Stimulated activated CD4-positive, alpha-beta T cell treated with anti-CD3 and anti-CD28 coated beads, Interleukin-15, amount 100 ng/mL, for 48 hours (primary cell): ENCODE data around the gene MYRF.

Source experiments
- DNase-seq, 2 donors: peaks; one replicate each; pipeline ENCODE4 v3.0.0-alpha.2; 2020; ENCODE audit warnings: low read depth in 2 of 2

The MYRF gene

DNA sequence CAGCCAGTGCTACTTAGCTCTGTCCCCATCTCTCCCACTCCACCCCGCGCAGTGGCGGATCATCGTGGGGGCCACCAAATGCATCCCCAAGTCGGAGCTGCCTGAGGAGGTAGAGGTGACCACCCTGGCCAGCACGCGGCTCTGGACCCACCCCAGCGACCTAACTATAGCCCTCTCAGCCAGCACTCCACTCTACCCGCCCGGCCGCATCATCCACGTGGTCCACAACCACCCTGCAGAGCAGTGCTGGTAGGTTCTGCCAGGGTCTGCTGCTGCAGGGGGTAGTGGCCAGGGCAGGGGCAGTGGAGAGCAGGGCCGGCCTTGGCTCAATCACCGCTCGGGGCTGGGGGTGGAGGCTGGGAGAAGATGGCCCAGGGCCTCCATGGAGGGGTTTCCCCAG lies 13.0 kb upstream of the MYRF start:
- DNase-seq = no peak

GRCh38 chr11:61739966-61740365 lies 12.5 kb upstream of the MYRF start:
- no peak for DNase-seq

GRCh38 chr11:61742391-61742790 lies 10.0 kb upstream of the MYRF start:
- no peak for DNase-seq

- no peak for DNase-seq
Measured at GRCh38 chr11:61743486-61744095, 8.8 kb upstream of the MYRF start.

DNA sequence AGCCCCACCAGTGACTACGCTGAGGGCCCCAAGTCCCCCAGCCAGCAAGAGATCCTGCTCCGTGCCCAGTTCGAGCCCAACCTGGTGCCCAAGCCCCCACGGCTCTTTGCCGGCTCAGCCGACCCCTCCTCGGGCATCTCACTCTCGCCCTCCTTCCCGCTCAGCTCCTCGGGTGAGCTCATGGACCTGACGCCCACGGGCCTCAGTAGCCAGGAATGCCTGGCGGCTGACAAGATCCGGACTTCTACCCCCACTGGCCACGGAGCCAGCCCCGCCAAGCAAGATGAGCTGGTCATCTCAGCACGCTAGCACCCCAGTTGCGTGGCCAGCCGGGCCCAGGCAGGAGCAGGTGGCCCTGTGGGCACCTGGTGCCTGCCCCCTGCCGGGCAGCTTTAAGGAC lies 8.3 kb upstream of the MYRF start:
- DNase-seq = no peak

GRCh38 chr11:61744609-61745156 lies 7.8 kb upstream of the MYRF start:
- no peak for DNase-seq

GRCh38 chr11:61745781-61746441 lies 6.5 kb upstream of the MYRF start:
- no peak for DNase-seq

GRCh38 chr11:61746442-61747191 lies 5.8 kb upstream of the MYRF start:
- DNase-seq = no peak

DNA sequence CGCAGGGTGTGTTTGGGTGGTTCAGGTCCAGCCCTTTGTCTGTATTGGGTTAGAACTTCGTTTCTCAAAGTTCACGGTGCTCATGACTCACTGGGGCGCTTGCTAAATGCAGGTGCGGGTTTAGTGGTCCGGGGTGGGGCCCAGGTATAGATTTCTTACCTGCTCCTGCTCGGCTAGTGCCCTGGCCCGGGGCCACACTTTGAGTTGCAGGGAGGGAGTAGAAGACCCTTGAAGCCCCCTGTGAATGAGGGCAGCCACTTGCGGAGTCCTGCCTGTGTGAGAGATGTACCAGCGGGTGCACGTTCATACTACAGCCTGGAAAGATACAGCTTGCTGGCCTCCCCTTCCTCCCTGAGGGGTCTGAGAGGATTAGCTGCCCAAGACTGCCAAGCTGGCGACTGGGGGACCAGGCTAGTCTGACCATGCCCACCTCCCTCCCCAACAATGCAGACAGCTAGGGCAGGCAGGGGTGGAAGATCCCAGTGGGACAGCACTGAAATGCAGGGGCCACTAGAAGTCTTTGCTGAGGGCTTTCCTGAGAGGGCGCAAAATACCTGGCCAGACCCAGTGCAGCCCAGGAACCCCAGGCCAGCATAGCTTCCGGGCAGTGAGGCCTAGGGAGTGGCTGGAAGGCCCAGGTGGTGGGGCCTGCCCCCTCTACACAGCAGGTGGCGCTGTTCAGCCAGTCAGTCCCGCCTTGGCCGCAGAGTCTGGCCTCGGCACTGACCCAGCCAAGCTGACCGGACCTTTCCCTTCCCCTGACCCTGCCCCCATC lies 5.1 kb upstream of the MYRF start:
- peak in 1 of 2 donors; percentile 39 for DNase-seq

DNA sequence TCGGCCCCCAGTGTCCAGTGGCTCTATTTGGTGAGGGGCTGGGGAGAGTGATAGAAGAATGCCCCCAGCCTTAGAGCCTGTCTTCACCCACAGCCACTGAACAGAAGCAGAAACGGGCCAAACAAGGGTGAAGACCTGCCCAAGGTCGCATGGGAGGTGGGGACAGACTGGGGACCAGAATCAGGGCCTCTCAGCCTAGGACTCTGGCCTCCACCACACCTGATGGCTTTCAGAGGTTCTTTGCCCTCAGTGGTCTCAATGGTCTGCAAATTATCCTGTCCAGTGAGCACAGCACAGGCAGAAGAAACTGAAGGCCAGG lies 4.5 kb upstream of the MYRF start:
- no peak for DNase-seq

- DNase-seq = no peak
Measured at GRCh38 chr11:61749591-61750217, 2.7 kb upstream of the MYRF start.

GRCh38 chr11:61750631-61751273 lies 1.7 kb upstream of the MYRF start:
- no peak for DNase-seq

DNA sequence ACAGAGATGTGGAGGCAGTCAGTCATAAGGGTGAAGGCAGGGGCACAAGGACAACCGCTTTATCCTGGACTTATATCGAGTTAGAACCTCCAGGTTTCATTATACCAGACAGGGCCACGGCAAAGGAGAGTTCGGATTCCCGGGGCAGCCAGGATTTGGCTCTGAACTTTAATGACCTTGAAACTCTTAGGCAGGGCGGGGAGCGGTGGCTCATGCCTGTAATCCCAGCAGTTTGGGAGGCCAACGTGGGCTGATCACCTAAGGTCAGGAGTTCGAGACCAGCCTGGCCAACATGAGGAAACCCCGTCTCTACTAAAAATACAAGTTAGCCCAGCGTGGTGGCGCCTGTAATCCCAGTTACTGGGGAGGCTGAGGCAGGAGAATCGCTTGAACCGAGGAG lies 1.1 kb upstream of the MYRF start:
- DNase-seq = no peak

DNA sequence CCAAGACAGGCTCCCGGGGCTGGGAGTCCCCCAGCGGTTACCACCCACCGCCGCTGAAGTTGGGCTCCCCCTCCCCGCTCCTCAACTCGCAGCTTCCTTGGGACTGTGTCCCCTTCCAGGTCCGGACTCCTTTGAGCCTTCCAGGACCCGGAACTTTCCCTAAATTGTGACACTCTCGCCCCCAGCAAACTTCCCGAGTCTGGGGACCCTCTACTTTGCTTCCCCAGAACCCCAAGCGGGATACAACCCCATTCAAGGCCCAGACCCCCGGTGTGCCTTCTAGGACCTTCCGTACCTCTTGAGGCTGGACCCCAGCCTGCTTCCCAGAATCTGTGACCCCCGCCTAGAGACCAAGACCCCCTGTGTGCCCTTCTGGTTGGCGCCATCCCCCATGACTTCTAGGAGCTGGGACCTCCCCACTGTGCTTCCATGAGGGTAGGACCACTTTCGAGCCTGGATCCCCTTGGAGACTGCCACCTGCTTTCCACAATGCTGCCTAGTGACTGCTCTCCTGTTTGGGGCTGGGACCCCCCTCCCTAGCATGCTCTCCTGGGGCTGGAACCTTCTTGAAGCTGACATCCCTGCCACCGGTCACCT lies 587 bp downstream of the MYRF start:
- DNase-seq = no peak

GRCh38 chr11:61753672-61754071 lies 1.2 kb downstream of the MYRF start:
- DNase-seq = no peak

DNA sequence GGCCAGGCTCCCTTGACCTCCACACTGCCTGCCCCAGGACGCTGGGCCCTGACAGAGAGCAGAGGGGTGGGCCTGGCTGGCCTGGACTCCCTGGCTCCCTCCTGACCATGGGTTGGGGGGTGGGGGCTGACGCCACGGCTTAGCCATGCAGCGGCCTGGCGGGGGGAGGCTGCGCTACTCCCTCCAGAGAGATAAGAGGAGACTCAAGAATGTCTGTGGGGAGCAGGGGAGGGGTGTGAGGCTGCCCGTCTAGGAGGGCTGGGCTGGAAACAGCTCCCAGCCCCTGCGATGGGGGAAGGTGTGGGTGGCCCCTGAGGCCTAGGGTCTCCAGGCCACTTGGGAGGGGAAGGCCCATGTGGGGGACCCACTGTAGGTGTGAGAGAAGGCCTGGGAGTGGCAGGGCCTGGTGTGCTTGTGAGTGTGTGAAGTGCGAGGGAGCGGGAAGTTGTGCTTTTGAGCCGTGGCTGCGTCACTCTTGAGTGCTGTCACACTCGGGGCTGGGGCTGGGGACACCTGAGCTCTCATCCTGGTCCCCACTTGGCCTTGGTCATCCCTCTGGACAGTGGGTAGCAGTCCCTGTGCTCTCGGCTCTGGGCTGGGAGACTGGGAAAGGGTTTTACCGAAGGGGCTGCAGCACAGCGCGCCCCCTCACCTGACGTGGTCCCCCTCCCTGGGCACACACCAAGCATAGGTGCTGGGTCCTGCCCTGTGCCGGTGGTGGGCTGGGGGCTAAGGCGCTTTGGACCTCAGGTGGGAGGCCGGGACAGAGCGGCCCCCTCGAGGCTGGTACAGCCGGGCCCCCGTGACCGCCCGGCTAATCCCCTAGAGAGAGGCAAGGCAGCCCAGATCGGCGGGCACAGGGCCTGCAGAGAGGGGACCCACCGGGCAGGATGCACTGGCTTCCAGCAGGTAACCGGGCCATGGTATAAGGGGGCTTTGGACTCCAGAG lies 2.4 kb downstream of the MYRF start:
- no peak for DNase-seq

DNA sequence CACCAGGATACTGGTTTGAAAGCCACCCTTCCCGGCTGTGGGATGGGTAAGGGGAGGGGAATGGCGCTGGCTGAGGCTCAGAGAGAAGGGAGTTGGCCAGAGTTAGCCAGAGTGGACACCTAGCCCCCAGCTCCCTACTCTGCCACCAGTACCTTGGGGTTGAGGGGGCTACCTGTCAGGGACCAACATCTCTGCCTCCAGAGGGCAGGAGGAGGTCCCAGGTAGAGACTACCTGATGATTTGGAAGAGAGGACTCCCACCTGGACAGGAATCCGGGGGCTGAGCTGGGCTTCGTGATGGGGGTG lies 3.7 kb downstream of the MYRF start:
- DNase-seq = no peak

- peak in 1 of 2 donors; percentile 44 for DNase-seq
Measured at GRCh38 chr11:61756452-61757212, 4.2 kb downstream of the MYRF start.

DNA sequence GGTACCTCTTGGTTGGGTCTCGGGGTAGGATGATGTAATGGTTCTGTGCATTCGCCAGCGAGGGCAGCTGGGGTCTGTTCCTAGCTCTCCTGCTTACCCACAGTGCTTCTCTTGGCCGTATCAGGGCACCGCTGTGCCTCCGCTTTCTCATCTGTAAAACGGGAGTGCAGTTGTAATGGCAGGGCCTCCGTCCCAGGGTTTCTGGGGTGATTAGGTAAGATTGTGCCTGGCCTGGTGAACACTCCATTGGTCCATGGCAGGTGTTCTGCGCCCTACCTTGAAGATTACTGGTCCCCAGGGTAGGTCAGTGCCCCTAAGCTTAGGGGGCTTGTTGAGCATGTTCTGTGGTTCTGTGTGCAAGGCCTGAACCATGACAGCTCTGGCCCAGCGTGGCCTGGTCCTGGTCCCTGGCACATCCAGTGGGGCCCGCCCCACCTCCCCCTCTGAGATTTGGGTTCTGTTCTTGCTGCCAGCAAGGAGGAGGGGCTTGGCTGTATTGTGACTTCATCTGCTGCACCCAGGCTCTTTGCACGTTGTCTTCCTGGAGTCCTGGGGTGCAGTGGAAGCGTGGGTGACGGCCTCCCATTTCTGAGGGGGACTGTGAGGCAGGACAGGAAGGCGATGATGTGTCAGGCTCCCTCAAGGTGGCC lies 4.9 kb downstream of the MYRF start:
- no peak for DNase-seq
